WTC11 (cell line): Measurements from ENCODE around the gene PCSK5. TPM values are rescaled to one million over a fixed set of nuclear protein-coding genes. Genes with fewer than 3 reads are reported as not detected.

ENCODE experiments used
- ATAC-seq: fragments of 200-7000 bp; cut with Tn5 transposase; 2 replicates; pipeline ENCODE4 v1.10.0; 2021; ENCODE audit warnings: mild to moderate bottlenecking, moderate library complexity
- CTCF ChIA-PET: fragments of 300-600 bp; sonication (Branson Sonifier 250); formaldehyde crosslinking; loops from one replicate; lab custom pipeline; 2021; ENCODE audit warnings: antibody characterized with exemption; lab: Charles Lee
- POLR2A ChIA-PET: fragments of 350-600 bp; sonication (Branson Sonifier 250); formaldehyde crosslinking; loops from one replicate; lab custom pipeline; 2021; ENCODE audit warnings: antibody characterized with exemption; lab: Charles Lee
- DNase-seq: peaks from one replicate; pipeline ENCODE4 v3.0.0; 2021; ENCODE audit warnings: low spot score
- H3K27ac Mint-ChIP-seq: 2 replicates; pipeline ENCODE4 v1.8.0; 2021; ENCODE audit warnings: mixed read lengths
- H3K27me3 Mint-ChIP-seq: 2 replicates; pipeline ENCODE4 v1.8.0; 2021; ENCODE audit warnings: low read depth, mild to moderate bottlenecking, moderate library complexity, mixed read lengths
- H3K36me3 Mint-ChIP-seq: 2 replicates; pipeline ENCODE4 v1.8.0; 2021; ENCODE audit warnings: mixed read lengths
- H3K4me1 Mint-ChIP-seq: 2 replicates; pipeline ENCODE4 v1.8.0; 2022; ENCODE audit warnings: mixed read lengths
- H3K4me3 Mint-ChIP-seq: 2 replicates; pipeline ENCODE4 v1.8.0; 2021; ENCODE audit warnings: mild to moderate bottlenecking, moderate library complexity, mixed read lengths
- H3K9me3 Mint-ChIP-seq: 2 replicates; pipeline ENCODE4 v1.8.0; 2021; ENCODE audit warnings: mixed read lengths
- CBFB ChIP-seq: sonication (generic); formaldehyde crosslinking; IDR thresholded peaks from 2 replicates; pipeline ENCODE4 v1.8.1; 2022; ENCODE audit warnings: mild to moderate bottlenecking, low read depth, missing genetic modification reagents
- CREB1 ChIP-seq: sonication (generic); formaldehyde crosslinking; IDR thresholded peaks from 2 replicates; pipeline ENCODE4 v1.8.0; 2023; ENCODE audit warnings: mild to moderate bottlenecking, missing genetic modification reagents
- CREM ChIP-seq: sonication (generic); formaldehyde crosslinking; IDR thresholded peaks from 2 replicates; pipeline ENCODE4 v1.8.1; 2022; ENCODE audit warnings: mild to moderate bottlenecking, missing genetic modification reagents, moderate library complexity
- EMX1 ChIP-seq: fragments of 250-450 bp; sonication (Bioruptor Pico); IDR thresholded peaks from 2 replicates; pipeline ENCODE4 v1.8.0; 2021; ENCODE audit warnings: mild to moderate bottlenecking
- ESRRA ChIP-seq: sonication (generic); formaldehyde crosslinking; IDR thresholded peaks from 2 replicates; pipeline ENCODE4 v1.8.1; 2022; ENCODE audit warnings: mild to moderate bottlenecking, missing genetic modification reagents, borderline replicate concordance
- ETV6 ChIP-seq: sonication (generic); formaldehyde crosslinking; IDR thresholded peaks from 2 replicates; pipeline ENCODE4 v1.8.1; 2022; ENCODE audit warnings: mild to moderate bottlenecking, missing genetic modification reagents
- GRHL2 ChIP-seq: fragments of 250-450 bp; sonication (Bioruptor Pico); IDR thresholded peaks from 2 replicates; pipeline ENCODE4 v1.8.0; 2022; ENCODE audit warnings: mild to moderate bottlenecking, moderate library complexity; ENCODE audit not compliant: insufficient replicate concordance, severe bottlenecking
- GTF2I ChIP-seq: fragments of 250-450 bp; sonication (Bioruptor Pico); conservative IDR thresholded peaks from 2 replicates; pipeline ENCODE4 v1.4.0; 2021; ENCODE audit warnings: mild to moderate bottlenecking
- KAT7 ChIP-seq: sonication (generic); formaldehyde crosslinking; IDR thresholded peaks from 2 replicates; pipeline ENCODE4 v1.8.1; 2023; ENCODE audit warnings: missing genetic modification reagents, mild to moderate bottlenecking, borderline replicate concordance
- NFE2L1 ChIP-seq: sonication (generic); formaldehyde crosslinking; IDR thresholded peaks from 2 replicates; pipeline ENCODE4 v1.8.1; 2023; ENCODE audit warnings: missing genetic modification reagents
- NR1H2 ChIP-seq: sonication (generic); formaldehyde crosslinking; IDR thresholded peaks from 2 replicates; pipeline ENCODE4 v1.9.0; 2021; ENCODE audit warnings: mild to moderate bottlenecking, moderate library complexity, missing genetic modification reagents
- NR3C1 ChIP-seq: sonication (generic); formaldehyde crosslinking; conservative IDR thresholded peaks from 2 replicates; pipeline ENCODE4 v1.8.1; 2023; ENCODE audit warnings: low read depth, mild to moderate bottlenecking, missing genetic modification reagents
- ZNF121 ChIP-seq: sonication (generic); formaldehyde crosslinking; IDR thresholded peaks from 2 replicates; pipeline ENCODE4 v1.8.0; 2023; ENCODE audit warnings: missing genetic modification reagents
- ZNF138 ChIP-seq: sonication (generic); formaldehyde crosslinking; conservative IDR thresholded peaks from 2 replicates; pipeline ENCODE4 v1.8.1; 2022; ENCODE audit warnings: mild to moderate bottlenecking, moderate library complexity, missing genetic modification reagents
- total RNA-seq: library from RNA; stranded (reverse); gene quantifications from 3 replicates; pipeline ENCODE4 v1.2.3, GENCODE V29; 2021
- TF ChIP-seq, protein P1 (sequence below): sonication (generic); formaldehyde crosslinking; IDR thresholded peaks from 2 replicates; pipeline ENCODE4 v1.8.0; 2022; ENCODE audit warnings: mild to moderate bottlenecking, missing genetic modification reagents
- TF ChIP-seq, protein P2 (sequence below): fragments of 200-600 bp; IDR thresholded peaks from 2 replicates; pipeline ENCODE4 v1.8.0; 2022; ENCODE audit warnings: antibody characterized with exemption
- TF ChIP-seq, protein P3 (sequence below): sonication (generic); formaldehyde crosslinking; IDR thresholded peaks from 2 replicates; pipeline ENCODE4 v1.8.1; 2023; ENCODE audit warnings: mild to moderate bottlenecking, missing genetic modification reagents
- TF ChIP-seq, protein P4 (sequence below): sonication (generic); formaldehyde crosslinking; IDR thresholded peaks from 2 replicates; pipeline ENCODE4 v1.8.0; 2022; ENCODE audit warnings: mild to moderate bottlenecking, missing genetic modification reagents
- TF ChIP-seq, protein P5 (sequence below): sonication (generic); formaldehyde crosslinking; IDR thresholded peaks from 2 replicates; pipeline ENCODE4 v1.8.0; 2023; ENCODE audit warnings: missing genetic modification reagents, mild to moderate bottlenecking, borderline replicate concordance

PCSK5 gene
- total RNA-seq, 1 experiment from 2014 or later, result 30.6 TPM

DNA sequence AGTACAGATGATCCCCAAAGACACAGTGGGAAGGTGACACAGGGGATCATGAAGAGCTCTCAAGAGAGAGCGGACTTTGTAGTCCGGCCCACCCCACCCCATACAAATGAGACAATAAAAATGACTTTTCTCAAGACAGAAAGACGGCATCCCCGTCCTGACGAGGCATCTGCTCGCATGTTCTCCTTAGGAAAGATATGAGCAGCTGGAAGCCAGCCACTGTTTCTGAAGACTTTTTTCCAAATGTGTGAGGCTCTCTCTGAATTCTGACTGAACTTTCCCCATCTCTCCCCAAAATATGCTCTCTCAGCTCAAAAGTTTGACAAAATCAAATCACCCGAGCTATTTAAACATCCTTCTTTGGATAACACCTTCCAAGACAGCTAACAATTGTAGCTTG, 398.6 kb downstream of the PCSK5 start:
- Mint-ChIP-seq H3K27me3 (no peaks in the 10 kb centered on the region), H3K4me1 (no peaks in the 10 kb centered on the region), H3K4me3 (no peak overlapping the region), H3K9me3 (no peaks in the 10 kb centered on the region; the same call in 1 of the 2 replicates), H3K27ac (no peak overlapping the region), H3K36me3 (no peaks in the 10 kb centered on the region)
- ChIA-PET POLR2A (no interaction called here), CTCF (interaction anchor here (0.7 to 1.4 kb wide), 2 partner anchors 18 to 1059 kb away, joined by 3 to 5 read pairs; no protein-coding TSS in a partner anchor)
- no peak for ATAC-seq
- DNase-seq, result no peak
- TF ChIP-seq EMX1 (CRISPR knock-in tag) (no peak), CBFB (CRISPR knock-in tag) (no peak), ZNF121 (CRISPR knock-in tag) (no peak), GTF2I (no peak), KAT7 (no peak)
- TF ChIP-seq, protein P1, sequence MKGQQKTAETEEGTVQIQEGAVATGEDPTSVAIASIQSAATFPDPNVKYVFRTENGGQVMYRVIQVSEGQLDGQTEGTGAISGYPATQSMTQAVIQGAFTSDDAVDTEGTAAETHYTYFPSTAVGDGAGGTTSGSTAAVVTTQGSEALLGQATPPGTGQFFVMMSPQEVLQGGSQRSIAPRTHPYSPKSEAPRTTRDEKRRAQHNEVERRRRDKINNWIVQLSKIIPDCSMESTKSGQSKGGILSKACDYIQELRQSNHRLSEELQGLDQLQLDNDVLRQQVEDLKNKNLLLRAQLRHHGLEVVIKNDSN (CRISPR knock-in tag), result no peak
- TF ChIP-seq, protein P2, sequence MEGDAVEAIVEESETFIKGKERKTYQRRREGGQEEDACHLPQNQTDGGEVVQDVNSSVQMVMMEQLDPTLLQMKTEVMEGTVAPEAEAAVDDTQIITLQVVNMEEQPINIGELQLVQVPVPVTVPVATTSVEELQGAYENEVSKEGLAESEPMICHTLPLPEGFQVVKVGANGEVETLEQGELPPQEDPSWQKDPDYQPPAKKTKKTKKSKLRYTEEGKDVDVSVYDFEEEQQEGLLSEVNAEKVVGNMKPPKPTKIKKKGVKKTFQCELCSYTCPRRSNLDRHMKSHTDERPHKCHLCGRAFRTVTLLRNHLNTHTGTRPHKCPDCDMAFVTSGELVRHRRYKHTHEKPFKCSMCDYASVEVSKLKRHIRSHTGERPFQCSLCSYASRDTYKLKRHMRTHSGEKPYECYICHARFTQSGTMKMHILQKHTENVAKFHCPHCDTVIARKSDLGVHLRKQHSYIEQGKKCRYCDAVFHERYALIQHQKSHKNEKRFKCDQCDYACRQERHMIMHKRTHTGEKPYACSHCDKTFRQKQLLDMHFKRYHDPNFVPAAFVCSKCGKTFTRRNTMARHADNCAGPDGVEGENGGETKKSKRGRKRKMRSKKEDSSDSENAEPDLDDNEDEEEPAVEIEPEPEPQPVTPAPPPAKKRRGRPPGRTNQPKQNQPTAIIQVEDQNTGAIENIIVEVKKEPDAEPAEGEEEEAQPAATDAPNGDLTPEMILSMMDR, result no peak
- TF ChIP-seq, protein P3, sequence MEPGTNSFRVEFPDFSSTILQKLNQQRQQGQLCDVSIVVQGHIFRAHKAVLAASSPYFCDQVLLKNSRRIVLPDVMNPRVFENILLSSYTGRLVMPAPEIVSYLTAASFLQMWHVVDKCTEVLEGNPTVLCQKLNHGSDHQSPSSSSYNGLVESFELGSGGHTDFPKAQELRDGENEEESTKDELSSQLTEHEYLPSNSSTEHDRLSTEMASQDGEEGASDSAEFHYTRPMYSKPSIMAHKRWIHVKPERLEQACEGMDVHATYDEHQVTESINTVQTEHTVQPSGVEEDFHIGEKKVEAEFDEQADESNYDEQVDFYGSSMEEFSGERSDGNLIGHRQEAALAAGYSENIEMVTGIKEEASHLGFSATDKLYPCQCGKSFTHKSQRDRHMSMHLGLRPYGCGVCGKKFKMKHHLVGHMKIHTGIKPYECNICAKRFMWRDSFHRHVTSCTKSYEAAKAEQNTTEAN, result no peak
- TF ChIP-seq, protein P4, sequence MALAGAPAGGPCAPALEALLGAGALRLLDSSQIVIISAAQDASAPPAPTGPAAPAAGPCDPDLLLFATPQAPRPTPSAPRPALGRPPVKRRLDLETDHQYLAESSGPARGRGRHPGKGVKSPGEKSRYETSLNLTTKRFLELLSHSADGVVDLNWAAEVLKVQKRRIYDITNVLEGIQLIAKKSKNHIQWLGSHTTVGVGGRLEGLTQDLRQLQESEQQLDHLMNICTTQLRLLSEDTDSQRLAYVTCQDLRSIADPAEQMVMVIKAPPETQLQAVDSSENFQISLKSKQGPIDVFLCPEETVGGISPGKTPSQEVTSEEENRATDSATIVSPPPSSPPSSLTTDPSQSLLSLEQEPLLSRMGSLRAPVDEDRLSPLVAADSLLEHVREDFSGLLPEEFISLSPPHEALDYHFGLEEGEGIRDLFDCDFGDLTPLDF (CRISPR knock-in tag), result no peak
- TF ChIP-seq, all 79 proteins: peak for 0

DNA sequence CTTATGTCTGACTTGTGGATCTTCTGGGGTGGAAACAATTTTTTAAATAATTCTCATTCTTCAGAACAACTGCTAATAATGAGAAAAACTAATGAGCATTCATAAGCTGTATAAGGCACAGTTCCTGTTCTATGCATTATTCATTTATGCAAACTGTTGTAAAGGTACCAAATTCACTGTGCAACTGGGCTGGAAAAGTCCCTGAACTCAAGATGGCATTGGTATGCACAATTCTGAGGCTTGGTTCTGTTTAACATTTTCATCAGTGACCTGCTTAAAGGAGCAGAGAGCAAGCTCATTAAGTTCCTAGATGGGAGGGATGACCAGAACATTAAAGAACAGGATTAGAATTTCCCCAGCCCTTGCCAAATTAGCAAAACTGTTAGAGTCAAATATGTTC, 399.2 kb downstream of the PCSK5 start:
- no peaks in the 10 kb centered on the region for H3K36me3 Mint-ChIP-seq
- no peaks in the 10 kb centered on the region for H3K4me1 Mint-ChIP-seq
- ChIA-PET CTCF (interaction anchor here (0.6 to 1.4 kb wide), 3 partner anchors 17 to 1060 kb away, joined by 3 to 5 read pairs (median 3); no protein-coding TSS in a partner anchor), POLR2A (no interaction called here)
- DNase-seq (no peak), ATAC-seq (no peak)
- H3K27ac Mint-ChIP-seq, result no peak overlapping the region
- no peak overlapping the region for H3K4me3 Mint-ChIP-seq
- no peaks in the 10 kb centered on the region; the same call in 1 of the 2 replicates for H3K9me3 Mint-ChIP-seq
- no peaks in the 10 kb centered on the region for H3K27me3 Mint-ChIP-seq
- TF ChIP-seq, protein P1 (CRISPR knock-in tag), result no peak
- no peak for TF ChIP-seq GRHL2 (CRISPR knock-in tag)
- no peak for TF ChIP-seq NR1H2 (CRISPR knock-in tag)
- no peak for TF ChIP-seq ZNF138
- TF ChIP-seq CREM (CRISPR knock-in tag), result no peak
- TF ChIP-seq NR3C1 (CRISPR knock-in tag), result no peak
- TF ChIP-seq NFE2L1, result no peak
- TF ChIP-seq, protein P5, sequence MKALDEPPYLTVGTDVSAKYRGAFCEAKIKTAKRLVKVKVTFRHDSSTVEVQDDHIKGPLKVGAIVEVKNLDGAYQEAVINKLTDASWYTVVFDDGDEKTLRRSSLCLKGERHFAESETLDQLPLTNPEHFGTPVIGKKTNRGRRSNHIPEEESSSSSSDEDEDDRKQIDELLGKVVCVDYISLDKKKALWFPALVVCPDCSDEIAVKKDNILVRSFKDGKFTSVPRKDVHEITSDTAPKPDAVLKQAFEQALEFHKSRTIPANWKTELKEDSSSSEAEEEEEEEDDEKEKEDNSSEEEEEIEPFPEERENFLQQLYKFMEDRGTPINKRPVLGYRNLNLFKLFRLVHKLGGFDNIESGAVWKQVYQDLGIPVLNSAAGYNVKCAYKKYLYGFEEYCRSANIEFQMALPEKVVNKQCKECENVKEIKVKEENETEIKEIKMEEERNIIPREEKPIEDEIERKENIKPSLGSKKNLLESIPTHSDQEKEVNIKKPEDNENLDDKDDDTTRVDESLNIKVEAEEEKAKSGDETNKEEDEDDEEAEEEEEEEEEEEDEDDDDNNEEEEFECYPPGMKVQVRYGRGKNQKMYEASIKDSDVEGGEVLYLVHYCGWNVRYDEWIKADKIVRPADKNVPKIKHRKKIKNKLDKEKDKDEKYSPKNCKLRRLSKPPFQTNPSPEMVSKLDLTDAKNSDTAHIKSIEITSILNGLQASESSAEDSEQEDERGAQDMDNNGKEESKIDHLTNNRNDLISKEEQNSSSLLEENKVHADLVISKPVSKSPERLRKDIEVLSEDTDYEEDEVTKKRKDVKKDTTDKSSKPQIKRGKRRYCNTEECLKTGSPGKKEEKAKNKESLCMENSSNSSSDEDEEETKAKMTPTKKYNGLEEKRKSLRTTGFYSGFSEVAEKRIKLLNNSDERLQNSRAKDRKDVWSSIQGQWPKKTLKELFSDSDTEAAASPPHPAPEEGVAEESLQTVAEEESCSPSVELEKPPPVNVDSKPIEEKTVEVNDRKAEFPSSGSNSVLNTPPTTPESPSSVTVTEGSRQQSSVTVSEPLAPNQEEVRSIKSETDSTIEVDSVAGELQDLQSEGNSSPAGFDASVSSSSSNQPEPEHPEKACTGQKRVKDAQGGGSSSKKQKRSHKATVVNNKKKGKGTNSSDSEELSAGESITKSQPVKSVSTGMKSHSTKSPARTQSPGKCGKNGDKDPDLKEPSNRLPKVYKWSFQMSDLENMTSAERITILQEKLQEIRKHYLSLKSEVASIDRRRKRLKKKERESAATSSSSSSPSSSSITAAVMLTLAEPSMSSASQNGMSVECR (CRISPR knock-in tag), result no peak
- TF ChIP-seq CREB1 (CRISPR knock-in tag), result no peak
- no peak for TF ChIP-seq ETV6 (CRISPR knock-in tag)
- TF ChIP-seq, protein P2, result no peak
- TF ChIP-seq ESRRA (CRISPR knock-in tag), result no peak
- no peak for TF ChIP-seq ZNF121 (CRISPR knock-in tag)
